NCI-H187 (cell line): Measurements from ENCODE around the gene MIX23.

Experiments used
- DNase-seq, 2 experiments: peaks; one replicate each; lab custom pipeline; 2025; lab: John Stamatoyannopoulos, UW

The MIX23 gene

GRCh38 chr3:122351612-122352011 lies 31.4 kb downstream of the MIX23 start:
- DNase-seq = no peak

- no peak for DNase-seq
Observed at GRCh38 chr3:122350814-122351418, 32.1 kb downstream of the MIX23 start.

GRCh38 chr3:122349171-122349570 lies 33.9 kb downstream of the MIX23 start:
- DNase-seq = no peak

GRCh38 chr3:122343654-122344053 lies 39.4 kb downstream of the MIX23 start:
- DNase-seq = no peak

GRCh38 chr3:122342803-122343202 lies 40.2 kb downstream of the MIX23 start:
- DNase-seq = no peak

- no peak for DNase-seq
Observed at GRCh38 chr3:122332551-122332950, 50.5 kb downstream of the MIX23 start.

- no peak for DNase-seq
Observed at GRCh38 chr3:122331886-122332285, 51.1 kb downstream of the MIX23 start.

GRCh38 chr3:122325769-122326168 lies 57.3 kb downstream of the MIX23 start:
- no peak for DNase-seq

- DNase-seq = no peak
Observed at GRCh38 chr3:122324871-122325323, 58.1 kb downstream of the MIX23 start, which contains the start of gene CSTA. Gene CSTA, plus strand, starts transcription at chr3:122325248. Its CDS starts 45 bp downstream, at chr3:122325293.

GRCh38 chr3:122322095-122323075 lies 60.6 kb downstream of the MIX23 start:
- no peak for DNase-seq

GRCh38 chr3:122318620-122319019 lies 64.4 kb downstream of the MIX23 start:
- no peak for DNase-seq

GRCh38 chr3:122316368-122316767 lies 66.7 kb downstream of the MIX23 start:
- DNase-seq = no peak

GRCh38 chr3:122315619-122316018 lies 67.4 kb downstream of the MIX23 start:
- no peak for DNase-seq

GRCh38 chr3:122314228-122314876 lies 68.7 kb downstream of the MIX23 start:
- no peak for DNase-seq

GRCh38 chr3:122313281-122313680 lies 69.8 kb downstream of the MIX23 start:
- DNase-seq = no peak

GRCh38 chr3:122312826-122313225 lies 70.2 kb downstream of the MIX23 start:
- no peak for DNase-seq

- no peak for DNase-seq
Observed at GRCh38 chr3:122310361-122310760, 72.7 kb downstream of the MIX23 start.
